ENCODE results near the gene GHR. TPM values are rescaled to one million over a fixed set of nuclear protein-coding genes. Genes with fewer than 3 reads are reported as not detected.

Gene GHR
- total and polyA plus RNA-seq, 10 of the 15 experiments (the other 5 are each of a cell fraction or from before 2014, with no cell fraction given), result 0.23 to 10.2 (median 0.48) TPM

DNA sequence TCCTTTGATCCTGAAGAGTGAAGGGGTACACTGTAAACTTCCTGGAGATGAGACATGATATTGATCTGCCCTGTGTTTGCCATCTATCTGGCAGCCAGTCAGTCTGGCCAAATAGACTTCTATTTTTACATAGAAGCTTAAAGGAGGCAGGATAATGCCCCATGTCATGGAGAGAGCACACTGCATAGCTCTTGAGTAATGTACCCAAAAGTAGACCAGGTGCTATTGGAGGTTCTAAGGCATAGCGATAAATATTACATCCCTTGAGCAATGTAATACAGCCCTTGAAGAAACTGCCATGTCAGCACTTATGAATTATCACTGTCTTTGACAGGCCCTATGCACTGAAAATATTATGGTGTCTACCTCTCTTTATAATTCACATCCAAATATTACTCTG is 131.8 kb downstream of the GHR start (continued):
- TF ChIP-seq, protein P1, sequence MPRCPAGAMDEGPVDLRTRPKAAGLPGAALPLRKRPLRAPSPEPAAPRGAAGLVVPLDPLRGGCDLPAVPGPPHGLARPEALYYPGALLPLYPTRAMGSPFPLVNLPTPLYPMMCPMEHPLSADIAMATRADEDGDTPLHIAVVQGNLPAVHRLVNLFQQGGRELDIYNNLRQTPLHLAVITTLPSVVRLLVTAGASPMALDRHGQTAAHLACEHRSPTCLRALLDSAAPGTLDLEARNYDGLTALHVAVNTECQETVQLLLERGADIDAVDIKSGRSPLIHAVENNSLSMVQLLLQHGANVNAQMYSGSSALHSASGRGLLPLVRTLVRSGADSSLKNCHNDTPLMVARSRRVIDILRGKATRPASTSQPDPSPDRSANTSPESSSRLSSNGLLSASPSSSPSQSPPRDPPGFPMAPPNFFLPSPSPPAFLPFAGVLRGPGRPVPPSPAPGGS (IDR thresholded peaks at IDR 0.05; ENCODE audit: borderline replicate concordance, insufficient read depth, low read depth, low read length, poor library complexity, severe bottlenecking), result no peak
- TF ChIP-seq IRF5 (IDR thresholded peaks at IDR 0.05; ENCODE audit: borderline replicate concordance) (no peak), MXI1 (IDR thresholded peaks at IDR 0.05; ENCODE audit: low read depth, low read length) (no peak), SIX5 (IDR thresholded peaks at IDR 0.05; ENCODE audit: low read depth, low read length, severe bottlenecking) (no peak), YBX1 (IDR thresholded peaks at IDR 0.05) (no peak), STAT1 (conservative IDR thresholded peaks at IDR 0.05) (no peak)
- TF ChIP-seq, protein P2, sequence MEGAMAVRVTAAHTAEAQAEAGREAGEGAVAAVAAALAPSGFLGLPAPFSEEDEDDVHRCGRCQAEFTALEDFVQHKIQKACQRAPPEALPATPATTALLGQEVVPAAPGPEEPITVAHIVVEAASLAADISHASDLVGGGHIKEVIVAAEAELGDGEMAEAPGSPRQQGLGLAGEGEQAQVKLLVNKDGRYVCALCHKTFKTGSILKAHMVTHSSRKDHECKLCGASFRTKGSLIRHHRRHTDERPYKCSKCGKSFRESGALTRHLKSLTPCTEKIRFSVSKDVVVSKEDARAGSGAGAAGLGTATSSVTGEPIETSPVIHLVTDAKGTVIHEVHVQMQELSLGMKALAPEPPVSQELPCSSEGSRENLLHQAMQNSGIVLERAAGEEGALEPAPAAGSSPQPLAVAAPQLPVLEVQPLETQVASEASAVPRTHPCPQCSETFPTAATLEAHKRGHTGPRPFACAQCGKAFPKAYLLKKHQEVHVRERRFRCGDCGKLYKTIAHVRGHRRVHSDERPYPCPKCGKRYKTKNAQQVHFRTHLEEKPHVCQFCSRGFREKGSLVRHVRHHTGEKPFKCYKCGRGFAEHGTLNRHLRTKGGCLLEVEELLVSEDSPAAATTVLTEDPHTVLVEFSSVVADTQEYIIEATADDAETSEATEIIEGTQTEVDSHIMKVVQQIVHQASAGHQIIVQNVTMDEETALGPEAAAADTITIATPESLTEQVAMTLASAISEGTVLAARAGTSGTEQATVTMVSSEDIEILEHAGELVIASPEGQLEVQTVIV (IDR thresholded peaks at IDR 0.05; ENCODE audit: borderline replicate concordance, partially characterized antibody), result no peak

GRCh38 chr5:42555797-42556196 is 132.6 kb downstream of the GHR start:
- Histone ChIP-seq H3K4me3 (no peak overlapping the region), H4K20me1 (ENCODE audit: control insufficient read depth, insufficient read depth) (no peaks in the 10 kb centered on the region), H3K36me3 (ENCODE audit: control insufficient read depth in 2 of 2, insufficient read depth in 2 of 2, low read length in 1 of 2) (no peaks in the 10 kb centered on the region), H3K9ac (ENCODE audit: control insufficient read depth, insufficient read depth, low read length) (no peak overlapping the region), H3K9me3 (replicated peaks; ENCODE audit: control insufficient read depth, insufficient read depth, low read length) (no peaks in the 10 kb centered on the region), H2AFZ (ENCODE audit: control insufficient read depth, low read depth, low read length) (no peak overlapping the region), H3K4me1 (ENCODE audit: control insufficient read depth, insufficient read depth, low read length) (no peaks in the 10 kb centered on the region), H3K27me3 (replicated peaks in 1 of 2; ENCODE audit: control insufficient read depth in 2 of 2, insufficient read depth in 2 of 2, low read length in 1 of 2) (no peaks in the 10 kb centered on the region), H3K4me2 (ENCODE audit: control insufficient read depth, insufficient read depth) (no peak overlapping the region), H3K27ac (ENCODE audit: control insufficient read depth, insufficient read depth) (no peak overlapping the region), H3K79me2 (ENCODE audit: control insufficient read depth, insufficient read depth, low read length) (no peaks in the 10 kb centered on the region)
- ChIA-PET RAD21 (ENCODE audit: unreplicated experiment) (no interaction called here), POLR2A (no interaction called here), SMC1A (ENCODE audit: uncharacterized antibody, unreplicated experiment) (interaction anchor here (1.4 kb wide), 1 partner anchor 10 kb away, joined by 8 read pairs; no protein-coding TSS in a partner anchor), CTCF (interaction anchor here (1.7 kb wide), 1 partner anchor 41 kb away, joined by 5 read pairs; no protein-coding TSS in a partner anchor)
- ATAC-seq, result no peak
- intact Hi-C loops (cut with micrococcal nuclease; ENCODE audit: unreplicated experiment), result no loop called here
- DNase-seq (ENCODE audit: low read depth, low spot score), result no peak
- no peak for FAIRE-seq
- no TSS peak for BruUV-seq (replicated peaks)
- 30% methylated on average over 6 of the region's 6 CpGs for WGBS (ENCODE audit: insufficient coverage, insufficient replicate concordance, low lambda C conversion rate, missing lambda C conversion rate)
- in situ Hi-C loops (cut with MboI), result no loop called here
- TF ChIP-seq CEBPZ (IDR thresholded peaks at IDR 0.05; ENCODE audit: low read depth, low read length), result no peak
- TF ChIP-seq POU2F2 (IDR thresholded peaks at IDR 0.05; ENCODE audit: borderline replicate concordance, low read depth, low read length), result no peak
- no peak for TF ChIP-seq NFXL1 (IDR thresholded peaks at IDR 0.05; ENCODE audit: borderline replicate concordance)
- TF ChIP-seq E2F4 (IDR thresholded peaks at IDR 0.05; ENCODE audit: low read depth, low read length), result no peak
- no peak for TF ChIP-seq TBL1XR1 (IDR thresholded peaks at IDR 0.05; ENCODE audit: low read depth, low read length)

Data from GM12878 (cell line).